NCI-H2029 (cell line): ENCODE measurements around the gene CARD8.

Experiments
- DNase-seq: peaks from one replicate; lab custom pipeline; 2025; lab: John Stamatoyannopoulos, UW

The CARD8 gene

GRCh38 chr19:48170817-48171347 is 84.8 kb downstream of the CARD8 start:
- no peak for DNase-seq

- DNase-seq: peak; percentile 95
Measured at GRCh38 chr19:48169939-48170803, 85.5 kb downstream of the CARD8 start, which contains the start of the genes LIG1 and ZSWIM9. TSS of gene LIG1 (minus strand) at chr19:48170344. CDS start at chr19:48165566, 4,778 bp downstream. TSS of gene ZSWIM9 (plus strand) at chr19:48170680. CDS start at chr19:48171803, 1,123 bp downstream.

GRCh38 chr19:48169578-48169938 is 86.2 kb downstream of the CARD8 start:
- peak; percentile 83 for DNase-seq

- DNase-seq: no peak
Measured at GRCh38 chr19:48168689-48169088, 87.0 kb downstream of the CARD8 start.

GRCh38 chr19:48158210-48158790 is 97.4 kb downstream of the CARD8 start:
- no peak for DNase-seq
